GM18508 (cell line): Measurements from ENCODE around the gene PLCB3.
"Not testable (repeated sequence)": the region's sequence is repeated elsewhere in the genome, so short reads cannot be mapped to it uniquely, and the experiment has no call there.

ENCODE experiments used
- ATAC-seq: cut with Tn5 transposase; IDR thresholded peaks from one replicate; pipeline ENCODE4 v1.9.1; 2021; ENCODE audit warnings: moderate number of reproducible peaks; ENCODE audit not compliant: insufficient read depth, unreplicated experiment

The PLCB3 gene

GRCh38 chr11:64315667-64316526 lies 64.6 kb downstream of the PLCB3 start:
- ATAC-seq = not testable (repeated sequence)

- ATAC-seq = no peak
Measured at GRCh38 chr11:64316672-64317324, 65.5 kb downstream of the PLCB3 start.

GRCh38 chr11:64317325-64317960 lies 66.1 kb downstream of the PLCB3 start, which contains the start of gene TRMT112:
TRMT112 (minus strand) TSS chr11:64317559; CDS start chr11:64317526, 33 bp downstream.
- peak; percentile 45 for ATAC-seq

GRCh38 chr11:64317961-64318765 lies 66.8 kb downstream of the PLCB3 start, which contains the start of gene PRDX5:
PRDX5 (plus strand) TSS chr11:64318121; CDS start chr11:64318216, 95 bp downstream.
- peak; percentile 36 for ATAC-seq
